Measurements from ENCODE around the gene PIF1.
A peak's percentile ranks its signal among the peaks of the same experiment; 100 is the strongest.

The PIF1 gene

GRCh38 chr15:64810497-64811326 is 14.7 kb downstream of the PIF1 start:
- no peak overlapping the region for H3K4me3 ChIP-seq (ENCODE audit: low read depth, low read length)
- DNase-seq (ENCODE audit: low read depth, low spot score), result no peak
- no peak for TF ChIP-seq CTCF (IDR thresholded peaks at IDR 0.05; ENCODE audit: low read depth, low read length)
- in situ Hi-C loops (cut with HindIII; ENCODE audit: low sequenced_read_pairs), result no loop called here

- in situ Hi-C loops (cut with HindIII; ENCODE audit: low sequenced_read_pairs), result no loop called here
- DNase-seq (ENCODE audit: low read depth, low spot score), result peak; percentile 60
- H3K4me3 ChIP-seq (ENCODE audit: low read depth, low read length), result no peak overlapping the region
- TF ChIP-seq CTCF (IDR thresholded peaks at IDR 0.05; ENCODE audit: low read depth, low read length), result peak; percentile 98
These were observed 15.6 kb downstream of the PIF1 start for GRCh38 chr15:64809649-64810496.

GRCh38 chr15:64808785-64809453 is 16.5 kb downstream of the PIF1 start:
- in situ Hi-C loops (cut with HindIII; ENCODE audit: low sequenced_read_pairs), result no loop called here

GRCh38 chr15:64807751-64808222 is 17.7 kb downstream of the PIF1 start:
- H3K4me3 ChIP-seq (ENCODE audit: low read depth, low read length), result no peak overlapping the region
- no peak for DNase-seq (ENCODE audit: low read depth, low spot score)
- in situ Hi-C loops (cut with HindIII; ENCODE audit: low sequenced_read_pairs), result no loop called here
- TF ChIP-seq CTCF (IDR thresholded peaks at IDR 0.05; ENCODE audit: low read depth, low read length), result no peak

More at GRCh38 chr15:64808785-64809453, 16.5 kb downstream of the PIF1 start:
- no peak for DNase-seq (ENCODE audit: low read depth, low spot score)
- H3K4me3 ChIP-seq (ENCODE audit: low read depth, low read length), result no peak overlapping the region
- TF ChIP-seq CTCF (IDR thresholded peaks at IDR 0.05; ENCODE audit: low read depth, low read length), result no peak

- no peak overlapping the region for H3K4me3 ChIP-seq (ENCODE audit: low read depth, low read length)
- in situ Hi-C loops (cut with HindIII; ENCODE audit: low sequenced_read_pairs), result no loop called here
- no peak for TF ChIP-seq CTCF (IDR thresholded peaks at IDR 0.05; ENCODE audit: low read depth, low read length)
- no peak for DNase-seq (ENCODE audit: low read depth, low spot score)
These were observed 18.2 kb downstream of the PIF1 start for GRCh38 chr15:64807051-64807749.

- H3K4me3 ChIP-seq (ENCODE audit: low read depth, low read length), result no peak overlapping the region
- no peak for TF ChIP-seq CTCF (IDR thresholded peaks at IDR 0.05; ENCODE audit: low read depth, low read length)
- in situ Hi-C loops (cut with HindIII; ENCODE audit: low sequenced_read_pairs), result no loop called here
- no peak for DNase-seq (ENCODE audit: low read depth, low spot score)
These were observed 18.9 kb downstream of the PIF1 start for GRCh38 chr15:64806509-64806908.
